Measurements from ENCODE around the gene UNC13A.

The UNC13A gene

GRCh38 chr19:17716309-17716929, 28.3 kb upstream of the UNC13A start:
- Histone ChIP-seq H3K27ac (no peak overlapping the region), H3K4me3 (no peak overlapping the region)

DNA sequence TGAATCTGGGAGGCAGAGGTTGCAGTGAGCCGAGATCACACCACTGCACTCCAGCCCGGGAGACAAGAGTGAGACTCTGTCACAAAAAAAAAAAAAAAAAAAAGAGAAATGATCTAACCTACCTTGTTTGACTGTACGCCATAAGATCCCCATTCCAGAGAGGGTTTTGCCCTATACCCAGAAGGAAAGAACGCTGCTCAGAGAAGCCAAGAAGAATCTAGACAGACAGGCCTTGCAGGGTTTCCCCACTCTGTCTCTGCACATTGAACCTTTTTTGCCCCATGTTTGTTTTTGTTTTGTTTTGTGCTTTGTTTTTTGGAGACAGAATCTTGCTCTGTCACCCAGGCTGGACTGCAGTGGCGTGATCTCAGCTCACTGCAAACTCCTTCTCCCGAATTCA, 23.7 kb upstream of the UNC13A start:
- Histone ChIP-seq H3K4me3 (no peak overlapping the region), H3K27ac (no peak overlapping the region)

DNA sequence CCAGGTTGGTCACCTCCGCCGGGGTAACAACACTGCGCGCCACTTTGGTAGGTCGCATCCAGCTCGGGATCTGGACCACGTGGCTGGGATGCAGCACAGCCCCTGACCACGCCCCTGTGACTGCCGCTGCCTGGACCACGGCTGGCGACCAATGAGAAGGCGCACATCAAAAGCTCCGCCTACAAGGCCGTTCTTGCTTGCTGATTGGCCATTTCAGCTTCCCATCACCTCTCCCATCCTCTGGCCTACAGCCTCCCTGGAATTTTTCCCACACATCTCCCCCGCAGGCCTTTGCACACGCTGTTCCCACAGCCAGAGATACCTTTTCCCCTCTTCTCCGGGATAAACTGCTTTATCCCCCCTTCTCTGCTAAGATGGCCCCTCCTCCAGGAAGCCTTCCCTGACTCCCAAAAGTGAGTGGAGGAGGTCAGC, 18.6 kb upstream of the UNC13A start:
- Histone ChIP-seq H3K27ac (no peak overlapping the region), H3K4me3 (no peak overlapping the region)

DNA sequence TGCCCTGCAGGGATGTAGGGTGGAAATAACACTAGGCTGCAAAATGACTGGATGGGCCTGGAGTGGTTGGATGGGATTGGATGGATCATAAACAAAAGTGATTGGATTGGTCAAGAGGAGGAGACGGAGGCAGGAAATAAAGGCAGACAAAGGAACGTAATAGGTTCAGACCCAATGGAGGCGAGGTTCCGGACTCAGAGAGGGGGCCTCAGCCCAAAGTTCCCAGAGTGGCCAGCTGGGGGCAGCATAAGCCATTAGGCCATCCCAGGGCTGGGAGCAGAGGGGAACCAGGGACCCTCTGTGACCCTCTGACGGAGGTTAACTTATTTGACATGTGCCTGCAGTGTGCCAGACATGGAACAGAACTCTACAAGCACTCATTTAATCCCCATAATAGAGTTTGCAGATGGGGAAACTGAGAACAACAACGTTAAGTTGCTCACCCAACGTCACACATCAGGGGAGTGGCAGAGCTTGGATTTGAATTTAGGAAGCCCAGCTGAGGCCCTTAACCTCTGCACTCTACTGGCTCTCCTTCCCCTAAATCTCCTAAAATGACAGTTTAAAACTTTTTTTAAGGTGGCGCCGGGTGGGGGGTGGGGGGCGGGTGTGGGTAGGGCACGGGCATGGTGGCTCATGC, 15.8 kb upstream of the UNC13A start:
- Histone ChIP-seq H3K4me3 (no peak overlapping the region), H3K27ac (no peak overlapping the region)

DNA sequence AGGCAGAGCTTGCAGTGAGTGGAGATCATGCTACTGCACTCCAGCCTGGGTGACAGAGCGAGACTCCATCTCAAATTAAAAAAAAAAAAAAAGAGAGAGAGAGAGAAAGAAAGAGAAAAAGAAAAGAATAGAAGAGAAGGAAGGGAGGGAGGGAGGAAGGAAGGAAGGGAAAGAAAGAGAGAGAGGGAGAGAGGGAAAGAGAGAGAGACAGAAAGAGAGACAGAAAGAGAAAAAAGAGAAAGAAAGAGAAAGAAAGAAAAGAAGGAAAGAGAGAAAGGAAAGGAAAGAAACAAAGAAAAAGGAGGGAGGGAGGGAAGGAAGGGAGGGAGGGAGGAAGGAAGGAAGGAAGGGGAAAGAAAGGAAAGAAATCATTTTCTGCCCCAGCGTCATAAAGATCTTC, 7.0 kb upstream of the UNC13A start:
- Histone ChIP-seq H3K27ac (no peak overlapping the region), H3K4me3 (no peak overlapping the region)

GRCh38 chr19:17692566-17692965, 4.4 kb upstream of the UNC13A start:
- H3K27ac ChIP-seq: no peak overlapping the region

DNA sequence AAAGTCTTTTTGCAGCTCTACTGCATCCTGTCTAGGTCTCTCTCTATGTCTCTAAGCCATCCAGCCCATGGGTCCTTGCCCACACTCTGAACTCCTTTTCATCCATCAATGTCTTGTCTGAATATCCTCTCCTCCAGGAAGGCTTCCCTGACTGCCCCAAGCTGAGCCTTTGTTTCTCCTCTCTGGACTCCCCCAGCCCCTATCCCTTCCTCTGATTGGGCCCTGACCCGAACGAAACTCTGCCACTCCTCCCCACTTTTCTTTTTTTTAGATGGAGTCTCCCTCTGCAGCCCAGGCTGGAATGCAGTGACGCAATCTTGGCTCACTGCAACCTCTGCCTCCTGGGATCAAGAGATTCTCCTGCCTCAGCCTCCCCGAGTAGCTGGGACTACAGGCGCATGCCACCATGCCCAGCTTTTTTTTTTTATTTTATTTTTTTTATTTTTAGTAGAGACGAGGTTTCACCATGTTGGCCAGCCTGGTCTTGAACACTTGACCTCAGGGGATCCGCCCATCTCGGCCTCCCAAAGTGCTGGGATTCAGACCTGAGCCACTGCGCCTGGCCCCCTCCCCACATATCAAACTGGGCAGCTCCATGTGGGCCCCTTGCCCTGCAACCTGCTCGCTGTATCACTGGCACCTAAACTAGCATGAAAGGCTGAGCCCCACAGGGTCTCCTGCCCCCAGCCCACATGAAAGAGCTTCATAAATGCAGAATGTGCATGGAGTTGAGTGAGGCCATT, 870 bp upstream of the UNC13A start:
- H3K4me3 ChIP-seq: no peak overlapping the region
- H3K27ac ChIP-seq: no peak overlapping the region

More at GRCh38 chr19:17692566-17692965, 4.4 kb upstream of the UNC13A start:
- no peak overlapping the region for H3K4me3 ChIP-seq

DNA sequence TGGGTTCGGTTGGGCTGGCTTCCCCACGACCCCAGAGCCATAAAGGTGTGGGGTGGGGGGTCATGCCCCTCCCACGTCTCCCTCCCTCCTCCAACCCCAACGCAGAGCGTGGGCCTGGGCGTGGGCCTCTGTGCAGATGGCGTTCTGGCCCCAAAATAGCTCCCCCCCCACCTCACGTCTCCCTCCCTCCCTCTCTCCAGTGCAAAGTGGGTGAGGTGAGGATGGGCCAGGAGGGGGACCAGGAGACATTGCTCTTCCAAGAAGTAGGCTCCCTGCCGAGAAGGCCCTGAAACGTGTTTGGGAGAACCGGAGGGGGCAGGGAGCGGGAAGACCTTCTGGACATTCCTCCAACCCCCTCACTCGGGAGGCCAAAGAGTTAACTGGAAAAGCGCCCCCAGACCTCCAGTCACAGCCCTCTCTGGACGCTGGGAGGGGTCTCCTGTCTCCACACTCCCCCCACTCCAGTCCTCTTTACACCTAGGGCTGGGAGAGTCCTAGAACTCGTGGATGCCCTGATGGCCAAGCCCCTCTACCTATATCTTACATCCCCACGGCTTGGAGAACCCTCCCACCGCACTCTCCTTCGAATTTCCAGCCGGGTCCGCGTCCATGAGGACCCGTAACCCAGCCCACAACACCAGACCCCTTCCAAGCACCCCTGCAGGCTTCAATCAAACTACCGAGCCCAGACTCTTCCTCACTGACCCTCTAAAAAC, 855 bp downstream of the UNC13A start:
- Histone ChIP-seq H3K4me3 (peak overlapping the region in 1 of 7 experiments; percentile 8), H3K27ac (no peak overlapping the region)

DNA sequence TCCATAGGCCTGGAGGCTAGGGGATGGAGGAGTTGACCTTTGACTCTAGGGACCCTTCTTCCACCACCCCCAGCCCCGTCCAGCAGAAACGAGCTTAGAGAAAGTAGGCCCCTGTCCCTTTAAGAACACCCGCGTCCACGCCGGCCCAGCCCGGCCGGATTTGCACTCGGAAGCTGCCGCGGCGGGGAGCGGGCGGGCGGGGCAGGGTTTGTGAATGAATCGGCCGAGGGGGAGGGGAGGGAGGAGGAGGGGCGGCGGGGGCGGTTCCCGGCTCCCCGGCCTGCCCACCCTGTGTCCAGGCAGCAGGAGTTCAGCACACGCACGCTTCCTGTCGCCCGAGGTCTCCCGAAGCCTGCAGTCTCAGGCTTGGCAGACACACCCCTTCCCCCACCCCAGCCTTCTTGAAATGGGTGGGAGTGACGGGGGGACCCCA, 1.5 kb downstream of the UNC13A start:
- H3K27ac ChIP-seq: peak overlapping the region in 1 of 21 experiments; percentile 21
- H3K4me3 ChIP-seq: no peak overlapping the region

GRCh38 chr19:17686023-17686521, 2.1 kb downstream of the UNC13A start:
- H3K4me3 ChIP-seq: no peak overlapping the region
- H3K27ac ChIP-seq: no peak overlapping the region

DNA sequence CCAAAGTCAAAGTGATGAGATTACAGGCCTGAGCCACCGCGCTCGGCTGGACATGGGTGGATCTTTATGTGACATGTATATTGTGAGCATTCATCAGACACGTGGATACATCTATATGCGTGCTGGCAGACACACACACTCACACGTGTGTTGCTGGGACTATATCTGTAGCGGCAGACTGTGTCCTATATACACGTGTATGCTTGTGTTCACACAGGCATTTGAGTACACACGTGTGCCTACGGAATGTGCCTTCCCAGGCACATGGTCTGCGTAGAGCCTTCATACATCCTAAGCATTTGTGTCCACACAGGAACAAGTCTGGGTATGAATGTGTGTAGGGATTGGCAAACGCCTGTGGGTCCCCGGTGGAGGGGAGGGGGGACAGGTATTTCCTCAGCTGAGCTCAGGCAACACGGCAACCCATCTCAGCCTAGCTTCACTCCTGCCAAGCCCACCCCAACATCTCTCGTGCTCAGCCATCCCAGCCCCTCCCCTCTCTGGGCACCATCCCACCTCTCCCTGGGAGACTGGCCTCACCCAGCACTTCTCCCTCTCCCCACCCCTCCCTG, 2.6 kb downstream of the UNC13A start:
- no peak overlapping the region for H3K4me3 ChIP-seq
- H3K27ac ChIP-seq: no peak overlapping the region

DNA sequence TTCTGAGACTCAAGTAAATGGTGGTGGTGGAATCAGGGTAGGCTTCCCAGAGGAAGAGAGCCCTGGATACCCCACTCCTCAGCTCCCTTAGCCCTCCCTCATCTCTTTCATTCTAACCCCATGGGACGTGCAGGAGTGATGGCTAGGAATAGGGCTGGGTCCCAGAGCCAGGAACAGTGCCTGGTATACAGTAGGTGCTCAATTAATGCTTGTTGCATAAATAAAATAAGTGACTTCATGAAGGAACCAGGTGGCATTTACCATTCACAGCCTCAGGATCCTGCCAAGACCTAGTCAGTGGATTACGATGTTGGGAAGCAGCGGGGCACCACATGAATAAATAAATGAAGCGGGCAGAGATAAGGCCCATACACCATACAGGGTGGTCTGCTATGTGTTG, 3.9 kb downstream of the UNC13A start:
- Histone ChIP-seq H3K4me3 (no peak overlapping the region), H3K27ac (no peak overlapping the region)

- H3K27ac ChIP-seq: no peak overlapping the region
- no peak overlapping the region for H3K4me3 ChIP-seq
Measured at GRCh38 chr19:17683078-17683477, 5.1 kb downstream of the UNC13A start.

DNA sequence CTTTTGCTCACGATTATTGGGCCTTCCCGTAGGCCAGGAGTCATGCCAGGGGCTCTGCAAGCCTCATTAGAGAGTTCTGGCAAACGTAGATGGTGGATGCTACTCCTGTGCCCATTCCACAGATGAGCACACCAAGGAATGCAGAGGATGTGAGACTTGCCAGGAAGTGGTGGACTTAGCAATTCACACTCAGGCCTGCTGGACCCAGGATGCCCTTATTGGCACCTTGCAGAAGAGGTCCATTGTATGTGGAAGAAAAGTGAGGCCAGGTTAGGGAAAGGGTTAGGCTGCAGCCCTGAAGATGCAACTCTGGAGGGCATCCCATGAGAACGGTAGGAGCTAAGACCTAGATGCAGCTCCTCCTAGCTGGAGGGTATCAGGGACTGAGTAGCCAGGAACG, 5.9 kb downstream of the UNC13A start:
- Histone ChIP-seq H3K27ac (no peak overlapping the region), H3K4me3 (no peak overlapping the region)

GRCh38 chr19:17681505-17682125, 6.5 kb downstream of the UNC13A start:
- no peak overlapping the region for H3K4me3 ChIP-seq
- no peak overlapping the region for H3K27ac ChIP-seq

GRCh38 chr19:17680230-17680722, 7.9 kb downstream of the UNC13A start:
- peak overlapping the region in 3 of 7 experiments; percentile 0 to 14 (median 13) for H3K4me3 ChIP-seq
- H3K27ac ChIP-seq: peak overlapping the region in 6 of 21 experiments; percentile 45 to 72 (median 62)

- H3K4me3 ChIP-seq: peak overlapping the region in 2 of 7 experiments; percentile 0 to 14
- peak overlapping the region in 9 of 21 experiments; percentile 17 to 72 (median 57) for H3K27ac ChIP-seq
Measured at GRCh38 chr19:17679526-17680229, 8.5 kb downstream of the UNC13A start.

DNA sequence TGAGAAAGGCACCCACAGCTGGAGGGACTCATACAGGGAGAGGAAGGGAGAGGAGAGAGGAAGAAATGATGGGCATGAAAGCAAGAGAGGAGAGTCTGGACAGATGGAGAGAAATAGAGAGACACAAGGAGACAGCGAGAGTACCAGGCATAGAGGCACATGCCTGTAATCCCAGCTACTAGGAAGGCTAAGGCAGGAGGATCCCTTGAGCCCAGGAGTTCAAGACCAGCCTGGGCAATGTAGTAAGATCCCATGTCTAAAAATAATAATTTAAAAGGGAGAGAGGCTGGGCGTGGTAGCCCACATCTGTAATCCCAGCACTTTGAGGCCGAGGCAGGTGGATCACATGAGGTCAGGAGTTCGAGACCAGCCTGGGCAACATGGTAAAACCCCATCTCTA, 9.3 kb downstream of the UNC13A start:
- H3K4me3 ChIP-seq: no peak overlapping the region
- H3K27ac ChIP-seq: peak overlapping the region in 1 of 21 experiments; percentile 17
